Measurements from ENCODE around the gene ENTPD6. TPM values are rescaled to one million over a fixed set of nuclear protein-coding genes. Genes with fewer than 3 reads are reported as not detected.

ENTPD6 gene
- total RNA-seq, 4 donors from 2014 or later: 33.8 to 103 (median 47.0) TPM

- Histone ChIP-seq H3K9me3 (no peaks in the 10 kb centered on the region), H3K27ac (no peak overlapping the region), H3K36me3 (no peaks in the 10 kb centered on the region), H3K27me3 (no peaks in the 10 kb centered on the region), H3K4me1 (peaks cover 51% of the 10 kb centered on the region), H3K4me3 (no peak overlapping the region)
- WGBS: 71% methylated on average over 5 of the region's 5 CpGs
- DNase-seq (ENCODE audit: low spot score in 2 of 2): no peak
- TF ChIP-seq POLR2AphosphoS5 (IDR thresholded peaks at IDR 0.05): no peak
- no peak for TF ChIP-seq EP300 (IDR thresholded peaks at IDR 0.05)
- no peak for TF ChIP-seq POLR2A (IDR thresholded peaks at IDR 0.05)
- no peak for TF ChIP-seq CTCF (IDR thresholded peaks at IDR 0.05)
Observed at GRCh38 chr20:25199473-25200260, 4.2 kb downstream of the ENTPD6 start.

- 38% methylated on average over 2 of the region's 2 CpGs for WGBS
- TF ChIP-seq EP300 (IDR thresholded peaks at IDR 0.05) (no peak), CTCF (IDR thresholded peaks at IDR 0.05) (no peak), POLR2AphosphoS5 (IDR thresholded peaks at IDR 0.05) (no peak), POLR2A (IDR thresholded peaks at IDR 0.05) (no peak)
- H3K36me3 ChIP-seq: peaks cover 3% of the 10 kb centered on the region
- DNase-seq (ENCODE audit: low spot score in 2 of 2): no peak
- H3K4me1 ChIP-seq: peaks cover 36% of the 10 kb centered on the region
- no peak overlapping the region for H3K4me3 ChIP-seq
- H3K27ac ChIP-seq: no peak overlapping the region
- no peaks in the 10 kb centered on the region for H3K9me3 ChIP-seq
- no peaks in the 10 kb centered on the region for H3K27me3 ChIP-seq
Observed at GRCh38 chr20:25203089-25203488, 7.6 kb downstream of the ENTPD6 start.

- DNase-seq (ENCODE audit: low spot score in 2 of 2): no peak
- no peaks in the 10 kb centered on the region for H3K9me3 ChIP-seq
- H3K4me3 ChIP-seq: no peak overlapping the region
- no peaks in the 10 kb centered on the region for H3K27me3 ChIP-seq
- H3K4me1 ChIP-seq: peaks cover 32% of the 10 kb centered on the region
- 54% methylated on average over 1 of the region's 1 CpG for WGBS
- H3K27ac ChIP-seq: no peak overlapping the region
- H3K36me3 ChIP-seq: peaks cover 3% of the 10 kb centered on the region
- TF ChIP-seq EP300 (IDR thresholded peaks at IDR 0.05): no peak
- no peak for TF ChIP-seq POLR2AphosphoS5 (IDR thresholded peaks at IDR 0.05)
- TF ChIP-seq CTCF (IDR thresholded peaks at IDR 0.05): no peak
- no peak for TF ChIP-seq POLR2A (IDR thresholded peaks at IDR 0.05)
Observed at GRCh38 chr20:25203871-25204320, 8.4 kb downstream of the ENTPD6 start.

- H3K27me3 ChIP-seq: no peaks in the 10 kb centered on the region
- H3K27ac ChIP-seq: peak overlapping the region; percentile 64
- peaks cover 6% of the 10 kb centered on the region for H3K36me3 ChIP-seq
- TF ChIP-seq POLR2AphosphoS5 (IDR thresholded peaks at IDR 0.05): no peak
- TF ChIP-seq EP300 (IDR thresholded peaks at IDR 0.05): no peak
- no peak for TF ChIP-seq CTCF (IDR thresholded peaks at IDR 0.05)
- TF ChIP-seq POLR2A (IDR thresholded peaks at IDR 0.05): no peak
- DNase-seq (ENCODE audit: low spot score in 2 of 2): peak in 1 of 2 donors; percentile 56
- peaks cover 25% of the 10 kb centered on the region for H3K4me1 ChIP-seq
- H3K4me3 ChIP-seq: no peak overlapping the region
- H3K9me3 ChIP-seq: no peaks in the 10 kb centered on the region
- WGBS: 85% methylated on average over 9 of the region's 9 CpGs
Observed at GRCh38 chr20:25204550-25205276, 9.2 kb downstream of the ENTPD6 start.
